Parathyroid adenoma (tissue), 2 donors: ENCODE data around the gene PKMYT1.

Experiments used
- H2AFZ ChIP-seq: fragments of 300-600 bp; sonication (generic); one replicate; pipeline ENCODE4 v1.7.0; 2017; ENCODE audit warnings: antibody characterized with exemption, mild to moderate bottlenecking
- H3K27ac ChIP-seq: fragments of 300-600 bp; sonication (generic); one replicate; pipeline ENCODE4 v1.7.0; 2017
- H3K27me3 ChIP-seq: fragments of 300-600 bp; sonication (generic); one replicate; pipeline ENCODE4 v1.7.0; 2017; ENCODE audit warnings: low read length; ENCODE audit not compliant: control insufficient read depth, insufficient read depth
- H3K36me3 ChIP-seq: fragments of 300-600 bp; sonication (generic); one replicate; pipeline ENCODE4 v1.7.0; 2017; ENCODE audit warnings: low read length; ENCODE audit not compliant: control insufficient read depth, insufficient read depth
- H3K4me1 ChIP-seq: fragments of 300-600 bp; sonication (generic); one replicate; pipeline ENCODE4 v1.7.0; 2017; ENCODE audit warnings: control low read depth
- H3K4me2 ChIP-seq: fragments of 300-600 bp; sonication (generic); one replicate; pipeline ENCODE4 v1.7.0; 2017; ENCODE audit warnings: low read length
- H3K4me3 ChIP-seq: fragments of 300-600 bp; sonication (generic); one replicate; pipeline ENCODE4 v1.7.0; 2017; ENCODE audit warnings: low read depth, low read length
- H3K79me2 ChIP-seq: fragments of 300-600 bp; sonication (generic); one replicate; pipeline ENCODE4 v1.7.0; 2017; ENCODE audit warnings: control low read depth
- H3K9ac ChIP-seq: fragments of 300-600 bp; sonication (generic); one replicate; pipeline ENCODE4 v1.7.0; 2017; ENCODE audit warnings: mild to moderate bottlenecking
- H3K9me3 ChIP-seq: fragments of 300-600 bp; sonication (generic); one replicate; pipeline ENCODE4 v1.7.0; 2017; ENCODE audit warnings: low read length; ENCODE audit not compliant: control insufficient read depth
- TF ChIP-seq, protein P1 (sequence below): fragments of 300-600 bp; sonication (generic); IDR thresholded peaks from one replicate; pipeline ENCODE4 v1.7.0; 2017; ENCODE audit warnings: antibody characterized with exemption, mild to moderate bottlenecking
- donor health status: primary hyperparathyroidism.

Gene PKMYT1

DNA sequence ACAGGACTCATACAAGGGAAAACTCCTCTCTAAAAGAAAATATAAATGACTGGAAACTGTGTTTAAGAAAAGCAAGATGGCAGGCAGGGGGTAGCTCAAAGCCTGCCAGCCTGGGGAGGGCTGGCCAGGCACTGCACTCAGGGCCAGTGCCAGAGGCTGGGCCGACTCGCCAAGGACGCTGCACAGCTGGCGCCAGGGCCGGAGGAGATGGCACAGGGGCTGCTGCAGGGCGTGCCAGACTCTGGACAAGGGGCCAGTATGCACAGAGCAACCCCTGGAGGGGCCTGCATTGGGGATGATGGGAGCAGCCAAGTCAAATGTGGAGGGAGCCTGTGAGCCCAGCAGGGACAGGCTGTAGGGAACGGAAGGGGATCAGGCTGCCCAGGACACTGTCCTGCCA, 4.0 kb downstream of the PKMYT1 start:
- Histone ChIP-seq H3K9ac (no peak overlapping the region), H3K27me3 (no peaks in the 10 kb centered on the region), H3K36me3 (no peaks in the 10 kb centered on the region), H3K4me3 (no peak overlapping the region), H3K79me2 (no peaks in the 10 kb centered on the region), H2AFZ (no peak overlapping the region), H3K27ac (no peak overlapping the region), H3K4me1 (peaks cover under 1% of the 10 kb centered on the region), H3K4me2 (no peak overlapping the region), H3K9me3 (no peaks in the 10 kb centered on the region)
- TF ChIP-seq, protein P1, sequence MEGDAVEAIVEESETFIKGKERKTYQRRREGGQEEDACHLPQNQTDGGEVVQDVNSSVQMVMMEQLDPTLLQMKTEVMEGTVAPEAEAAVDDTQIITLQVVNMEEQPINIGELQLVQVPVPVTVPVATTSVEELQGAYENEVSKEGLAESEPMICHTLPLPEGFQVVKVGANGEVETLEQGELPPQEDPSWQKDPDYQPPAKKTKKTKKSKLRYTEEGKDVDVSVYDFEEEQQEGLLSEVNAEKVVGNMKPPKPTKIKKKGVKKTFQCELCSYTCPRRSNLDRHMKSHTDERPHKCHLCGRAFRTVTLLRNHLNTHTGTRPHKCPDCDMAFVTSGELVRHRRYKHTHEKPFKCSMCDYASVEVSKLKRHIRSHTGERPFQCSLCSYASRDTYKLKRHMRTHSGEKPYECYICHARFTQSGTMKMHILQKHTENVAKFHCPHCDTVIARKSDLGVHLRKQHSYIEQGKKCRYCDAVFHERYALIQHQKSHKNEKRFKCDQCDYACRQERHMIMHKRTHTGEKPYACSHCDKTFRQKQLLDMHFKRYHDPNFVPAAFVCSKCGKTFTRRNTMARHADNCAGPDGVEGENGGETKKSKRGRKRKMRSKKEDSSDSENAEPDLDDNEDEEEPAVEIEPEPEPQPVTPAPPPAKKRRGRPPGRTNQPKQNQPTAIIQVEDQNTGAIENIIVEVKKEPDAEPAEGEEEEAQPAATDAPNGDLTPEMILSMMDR: no peak

DNA sequence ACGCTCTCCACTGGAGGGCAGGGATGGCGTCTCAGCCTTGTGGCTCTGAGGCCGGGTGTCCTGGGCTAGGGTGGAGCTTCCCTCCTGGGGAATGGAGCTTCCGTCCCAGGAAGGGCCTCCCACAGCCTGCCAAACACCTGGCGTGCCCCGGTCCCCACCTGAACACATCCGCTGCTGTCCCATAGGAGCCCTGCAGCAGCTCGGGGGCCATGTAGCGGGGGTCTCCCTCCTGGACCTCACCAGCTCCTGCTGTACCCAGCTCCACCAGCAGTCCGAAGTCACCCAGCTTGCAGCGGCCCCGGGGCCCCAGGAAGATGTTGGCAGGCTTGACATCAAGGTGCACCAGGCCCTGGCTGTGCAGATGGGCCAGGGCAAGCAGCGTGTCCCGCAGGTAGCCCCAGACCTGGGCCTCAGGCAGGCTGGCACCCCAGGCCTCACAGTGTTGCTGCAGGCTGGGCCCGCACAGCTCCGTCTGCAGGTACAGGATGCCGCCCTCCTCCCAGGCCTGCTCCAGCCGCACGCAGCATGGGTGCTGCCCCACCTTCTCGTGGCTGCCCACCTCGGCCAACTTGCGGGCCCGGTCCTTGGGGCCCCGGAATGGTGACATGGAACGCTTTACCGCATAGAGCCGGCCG, 5.0 kb downstream of the PKMYT1 start:
- H3K4me3 ChIP-seq: no peak overlapping the region
- no peak overlapping the region for H3K9ac ChIP-seq
- H3K36me3 ChIP-seq: no peaks in the 10 kb centered on the region
- H3K27ac ChIP-seq: no peak overlapping the region
- H3K27me3 ChIP-seq: no peaks in the 10 kb centered on the region
- H3K4me1 ChIP-seq: peaks cover 10% of the 10 kb centered on the region
- no peak overlapping the region for H3K4me2 ChIP-seq
- H3K9me3 ChIP-seq: no peaks in the 10 kb centered on the region
- no peak overlapping the region for H2AFZ ChIP-seq
- no peaks in the 10 kb centered on the region for H3K79me2 ChIP-seq
- TF ChIP-seq, protein P1: no peak

DNA sequence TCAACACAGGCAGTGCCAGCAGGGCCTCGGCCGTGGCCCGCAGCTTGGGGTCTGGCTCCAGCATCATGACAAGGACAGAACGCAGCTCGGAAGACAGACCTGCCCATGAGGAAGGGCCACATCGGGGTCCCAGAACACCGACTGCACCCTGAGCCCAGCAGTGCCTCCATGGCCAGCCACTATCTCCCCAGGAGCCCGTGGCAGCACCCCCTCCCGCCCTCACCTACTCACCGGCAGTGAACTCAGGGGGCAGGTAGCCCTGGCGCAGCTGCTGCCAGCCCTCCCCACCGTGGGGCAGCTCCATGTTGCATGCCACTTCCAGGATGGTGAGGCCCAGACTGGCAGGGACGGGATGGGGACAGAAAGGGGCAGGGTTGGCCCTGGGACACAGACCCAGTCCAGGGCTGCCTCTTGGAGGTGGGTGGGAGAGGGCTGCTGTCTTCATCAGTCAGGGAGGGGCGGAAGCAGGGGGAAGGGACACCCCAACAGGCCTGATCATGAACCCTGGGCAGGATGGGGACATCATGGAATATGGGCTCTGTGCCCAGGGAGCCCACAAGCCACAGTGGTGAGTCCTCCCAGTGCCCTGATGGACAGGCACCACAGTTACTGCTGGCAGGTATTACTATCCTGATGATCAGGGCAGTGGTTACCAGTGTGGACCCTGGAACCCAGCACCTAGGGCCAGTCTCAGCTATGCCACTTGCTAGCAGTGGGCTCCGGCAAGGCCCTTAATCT, 5.8 kb downstream of the PKMYT1 start:
- no peaks in the 10 kb centered on the region for H3K9me3 ChIP-seq
- no peaks in the 10 kb centered on the region for H3K36me3 ChIP-seq
- no peak overlapping the region for H3K4me3 ChIP-seq
- H2AFZ ChIP-seq: no peak overlapping the region
- H3K27ac ChIP-seq: no peak overlapping the region
- no peaks in the 10 kb centered on the region for H3K27me3 ChIP-seq
- no peak overlapping the region for H3K4me2 ChIP-seq
- H3K79me2 ChIP-seq: no peaks in the 10 kb centered on the region
- H3K9ac ChIP-seq: no peak overlapping the region
- peaks cover 10% of the 10 kb centered on the region for H3K4me1 ChIP-seq
- TF ChIP-seq, protein P1: no peak

DNA sequence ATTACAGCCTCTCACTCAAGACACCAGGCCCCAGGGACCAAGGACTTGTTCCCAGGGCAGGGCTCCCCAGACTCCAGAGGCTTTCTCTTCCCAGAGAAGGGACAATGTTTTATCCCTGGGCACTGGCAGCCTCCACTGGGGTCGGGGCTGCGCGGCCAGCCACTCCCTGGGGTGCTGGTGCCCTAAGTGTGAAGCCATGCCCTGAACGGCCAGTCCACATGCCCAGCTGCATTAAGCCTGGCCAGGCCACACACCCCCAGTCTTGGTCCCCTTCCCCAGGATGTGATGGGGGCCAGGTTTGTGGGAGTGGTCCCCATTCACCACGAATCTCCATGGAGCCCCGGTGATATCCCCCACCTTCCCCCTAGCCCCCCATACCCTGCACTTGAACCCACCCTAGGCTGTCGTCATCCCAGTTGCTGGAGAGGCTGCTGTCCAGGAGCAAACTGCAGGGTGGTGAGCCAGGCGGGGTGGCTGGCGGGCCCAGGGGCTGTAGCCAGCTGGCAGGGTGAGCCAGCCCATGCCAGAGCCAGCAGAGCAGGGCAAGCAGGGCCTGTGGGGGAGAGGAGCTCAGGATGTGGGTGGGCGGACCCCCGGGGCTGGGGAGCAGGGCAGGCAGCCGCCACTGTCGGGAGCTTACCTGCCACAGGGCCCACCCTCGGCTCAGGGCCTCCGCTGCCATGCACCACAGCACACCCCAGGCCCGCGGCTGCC, 6.5 kb downstream of the PKMYT1 start:
- Histone ChIP-seq H3K9me3 (no peaks in the 10 kb centered on the region), H3K36me3 (no peaks in the 10 kb centered on the region), H3K4me2 (no peak overlapping the region), H3K4me1 (peaks cover 11% of the 10 kb centered on the region), H3K79me2 (no peaks in the 10 kb centered on the region), H3K27ac (no peak overlapping the region), H3K4me3 (no peak overlapping the region), H3K27me3 (no peaks in the 10 kb centered on the region), H3K9ac (no peak overlapping the region), H2AFZ (no peak overlapping the region)
- TF ChIP-seq, protein P1: no peak
